ENCODE measurements around the gene PLAA. TPM values are rescaled to one million over a fixed set of nuclear protein-coding genes. Genes with fewer than 3 reads are reported as not detected.

The PLAA gene
- total RNA-seq, 2 donors from 2014 or later, result 24.4 to 32.4 TPM

DNA sequence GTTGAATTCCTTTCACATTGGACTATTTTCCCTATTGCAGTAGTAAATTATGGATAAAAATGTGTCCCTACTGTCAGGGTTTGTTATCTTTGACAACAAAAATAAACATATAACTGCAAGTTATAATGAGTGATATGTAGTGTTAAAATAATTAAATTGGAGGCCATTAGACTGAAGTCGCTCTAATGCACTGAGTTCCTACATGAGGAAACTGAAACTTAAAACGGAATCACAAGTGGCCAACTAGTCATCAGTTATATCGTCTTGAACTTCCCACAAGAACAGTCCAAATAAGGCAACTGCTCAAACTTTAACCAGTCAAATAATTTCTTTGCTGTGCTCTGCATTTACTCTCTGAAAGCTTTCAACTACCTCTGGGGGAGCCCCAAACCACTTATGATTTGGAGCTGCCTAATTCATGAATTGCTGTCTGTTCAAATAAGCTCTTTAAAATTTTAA lies 7.0 kb upstream of the PLAA start:
- no peak overlapping the region for H3K4me3 ChIP-seq
- no peaks in the 10 kb centered on the region for H3K27me3 ChIP-seq
- intact Hi-C loops (cut with DNase I), result no loop called here
- no peak overlapping the region for H3K27ac ChIP-seq
- H3K9me3 ChIP-seq, result no peaks in the 10 kb centered on the region
- TF ChIP-seq, protein P1, sequence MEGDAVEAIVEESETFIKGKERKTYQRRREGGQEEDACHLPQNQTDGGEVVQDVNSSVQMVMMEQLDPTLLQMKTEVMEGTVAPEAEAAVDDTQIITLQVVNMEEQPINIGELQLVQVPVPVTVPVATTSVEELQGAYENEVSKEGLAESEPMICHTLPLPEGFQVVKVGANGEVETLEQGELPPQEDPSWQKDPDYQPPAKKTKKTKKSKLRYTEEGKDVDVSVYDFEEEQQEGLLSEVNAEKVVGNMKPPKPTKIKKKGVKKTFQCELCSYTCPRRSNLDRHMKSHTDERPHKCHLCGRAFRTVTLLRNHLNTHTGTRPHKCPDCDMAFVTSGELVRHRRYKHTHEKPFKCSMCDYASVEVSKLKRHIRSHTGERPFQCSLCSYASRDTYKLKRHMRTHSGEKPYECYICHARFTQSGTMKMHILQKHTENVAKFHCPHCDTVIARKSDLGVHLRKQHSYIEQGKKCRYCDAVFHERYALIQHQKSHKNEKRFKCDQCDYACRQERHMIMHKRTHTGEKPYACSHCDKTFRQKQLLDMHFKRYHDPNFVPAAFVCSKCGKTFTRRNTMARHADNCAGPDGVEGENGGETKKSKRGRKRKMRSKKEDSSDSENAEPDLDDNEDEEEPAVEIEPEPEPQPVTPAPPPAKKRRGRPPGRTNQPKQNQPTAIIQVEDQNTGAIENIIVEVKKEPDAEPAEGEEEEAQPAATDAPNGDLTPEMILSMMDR (IDR thresholded peaks at IDR 0.05), result no peak
- no peak overlapping the region for H3K9ac ChIP-seq (ENCODE audit: low read depth in 2 of 2, low read length in 2 of 2)
- no peak for DNase-seq
- H3K36me3 ChIP-seq, result no peaks in the 10 kb centered on the region
- no peaks in the 10 kb centered on the region for H3K4me1 ChIP-seq

DNA sequence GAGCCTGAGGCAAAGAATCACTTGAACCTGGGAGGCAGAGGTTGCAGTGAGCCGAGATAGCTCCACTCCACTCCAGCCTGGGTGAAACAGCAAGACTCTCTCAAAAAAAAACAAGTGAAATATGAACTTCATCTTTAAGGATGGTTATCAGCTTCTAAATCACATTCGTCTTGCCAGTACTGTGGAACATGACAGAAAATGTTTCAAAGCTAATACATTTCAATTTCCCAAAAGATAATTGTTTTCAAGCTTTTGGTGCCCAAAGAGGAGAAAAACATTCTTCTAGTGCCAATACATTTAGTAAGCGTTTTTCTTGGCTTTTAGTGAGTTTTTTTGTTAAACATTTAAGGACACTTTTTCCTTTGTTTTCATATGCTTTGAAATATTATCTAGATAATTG lies 4.8 kb upstream of the PLAA start:
- H3K9me3 ChIP-seq, result no peaks in the 10 kb centered on the region
- no peak overlapping the region for H3K27ac ChIP-seq
- no peaks in the 10 kb centered on the region for H3K36me3 ChIP-seq
- no peak overlapping the region for H3K4me3 ChIP-seq
- H3K4me1 ChIP-seq, result peaks cover 5% of the 10 kb centered on the region
- H3K27me3 ChIP-seq, result no peaks in the 10 kb centered on the region
- no peak overlapping the region for H3K9ac ChIP-seq (ENCODE audit: low read depth in 2 of 2, low read length in 2 of 2)
- TF ChIP-seq, protein P1 (IDR thresholded peaks at IDR 0.05), result no peak
- intact Hi-C loops (cut with DNase I), result no loop called here
- DNase-seq, result no peak

DNA sequence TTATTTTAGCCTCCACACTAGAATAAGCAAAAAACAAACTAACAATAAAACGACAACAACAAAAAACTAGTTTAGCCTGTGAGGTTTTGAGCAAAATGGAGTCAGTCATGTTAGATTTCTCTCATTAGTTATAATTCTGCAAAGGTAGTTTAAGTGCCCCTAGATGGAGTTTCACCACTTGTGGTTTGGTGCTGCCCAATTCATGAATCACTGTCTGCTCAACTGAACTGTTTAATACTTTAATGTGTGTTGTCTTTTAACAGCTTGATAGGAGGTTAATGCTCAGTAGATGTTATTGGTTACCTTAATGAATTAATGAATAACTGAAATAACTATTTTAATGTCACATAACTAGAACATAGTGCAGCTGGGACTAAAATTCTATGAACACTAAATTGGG lies 3.5 kb upstream of the PLAA start:
- Histone ChIP-seq H3K27ac (no peak overlapping the region), H3K36me3 (no peaks in the 10 kb centered on the region), H3K4me3 (no peak overlapping the region), H3K9me3 (no peaks in the 10 kb centered on the region), H3K27me3 (no peaks in the 10 kb centered on the region), H3K4me1 (peaks cover 11% of the 10 kb centered on the region), H3K9ac (ENCODE audit: low read depth in 2 of 2, low read length in 2 of 2) (no peak overlapping the region)
- TF ChIP-seq, protein P1 (IDR thresholded peaks at IDR 0.05), result no peak
- no peak for DNase-seq
- intact Hi-C loops (cut with DNase I), result no loop called here

DNA sequence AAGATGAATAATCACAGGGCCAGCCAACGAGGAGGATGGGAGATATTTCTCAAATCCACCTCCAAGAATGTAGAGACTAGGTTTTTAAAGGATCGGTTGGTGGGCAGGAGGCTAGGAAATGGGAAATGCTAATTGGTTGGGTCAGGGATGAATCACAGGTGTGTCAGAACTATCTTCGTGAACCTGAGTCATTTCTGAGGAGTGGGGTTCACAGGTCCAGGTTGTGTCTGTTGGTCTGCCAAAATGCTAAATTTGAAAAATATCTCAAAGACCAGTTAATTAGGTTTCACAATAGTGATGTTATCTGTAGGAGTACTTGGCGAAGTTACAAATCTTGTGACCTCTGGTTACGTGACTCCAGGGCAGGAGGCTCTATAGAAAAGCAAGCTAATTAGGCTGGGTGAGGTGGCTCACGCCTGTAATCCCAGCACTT lies 2.6 kb upstream of the PLAA start:
- no peaks in the 10 kb centered on the region for H3K9me3 ChIP-seq
- no peaks in the 10 kb centered on the region for H3K27me3 ChIP-seq
- no peak for DNase-seq
- no peak overlapping the region for H3K27ac ChIP-seq
- intact Hi-C loops (cut with DNase I), result no loop called here
- no peak overlapping the region for H3K4me3 ChIP-seq
- TF ChIP-seq, protein P1 (IDR thresholded peaks at IDR 0.05), result no peak
- H3K4me1 ChIP-seq, result peaks cover 15% of the 10 kb centered on the region
- H3K9ac ChIP-seq (ENCODE audit: low read depth in 2 of 2, low read length in 2 of 2), result no peak overlapping the region
- H3K36me3 ChIP-seq, result no peaks in the 10 kb centered on the region

DNA sequence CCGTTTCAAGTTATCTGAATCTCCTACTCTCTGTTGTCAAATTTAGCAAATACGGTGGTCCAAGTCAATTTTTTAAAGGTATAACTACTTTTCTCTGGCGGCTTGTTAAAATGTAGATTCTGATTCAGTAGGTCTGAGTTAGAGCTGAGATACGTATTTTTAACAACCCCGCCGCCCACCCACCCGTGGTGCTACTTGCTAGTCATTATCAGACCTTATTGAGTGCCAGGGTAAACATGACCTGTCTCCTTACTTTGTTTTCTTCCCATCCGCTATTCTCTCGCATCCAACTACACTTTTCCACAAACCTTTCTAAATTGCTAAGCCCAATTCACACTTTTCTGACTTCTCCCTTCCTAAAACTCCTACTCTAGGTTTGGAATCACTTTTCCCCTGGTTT lies 694 bp upstream of the PLAA start:
- peak overlapping the region in 1 of 2 donors; percentile 99 for H3K9ac ChIP-seq (ENCODE audit: low read depth in 2 of 2, low read length in 2 of 2)
- peaks cover 15% of the 10 kb centered on the region for H3K4me1 ChIP-seq
- intact Hi-C loops (cut with DNase I), result no loop called here
- H3K27ac ChIP-seq, result peak overlapping the region; percentile 88
- no peaks in the 10 kb centered on the region for H3K36me3 ChIP-seq
- H3K9me3 ChIP-seq, result no peaks in the 10 kb centered on the region
- no peaks in the 10 kb centered on the region for H3K27me3 ChIP-seq
- TF ChIP-seq, protein P1 (IDR thresholded peaks at IDR 0.05), result no peak
- peak overlapping the region; percentile 90 for H3K4me3 ChIP-seq
- DNase-seq, result no peak

All from colonic mucosa (tissue), 4 donors.